HepG2 (cell line): ENCODE data around the gene MPG. TPM values are rescaled to one million over a fixed set of nuclear protein-coding genes. Genes with fewer than 3 reads are reported as not detected.
A peak's percentile ranks its signal among the peaks of the same experiment; 100 is the strongest.

Source experiments
- CEBPG ChIP-seq: IDR thresholded peaks from 2 replicates; pipeline ENCODE4 v1.6.1; 2016
- FOSL2 ChIP-seq: sonication (generic); formaldehyde crosslinking; IDR thresholded peaks from 2 replicates; pipeline ENCODE4 v1.4.0; 2020; ENCODE audit warnings: missing genetic modification reagents
- FOXA3 ChIP-seq: IDR thresholded peaks from 2 replicates; pipeline ENCODE4 v1.6.1; 2016; ENCODE audit warnings: missing genetic modification reagents, missing compliant biosample characterization
- GABPB1 ChIP-seq: IDR thresholded peaks from 2 replicates; pipeline ENCODE4 v1.6.1; 2016; ENCODE audit warnings: mild to moderate bottlenecking, missing genetic modification reagents, moderate library complexity, missing compliant biosample characterization
- HNF1B ChIP-seq: sonication (generic); formaldehyde crosslinking; IDR thresholded peaks from 2 replicates; pipeline ENCODE4 v1.5.1; 2020; ENCODE audit warnings: mild to moderate bottlenecking, moderate library complexity, missing genetic modification reagents
- MAZ ChIP-seq, 2 experiments: sonication (generic) in 1 of 2; formaldehyde crosslinking in 1 of 2; IDR thresholded peaks; 2 replicates each; pipeline versions ENCODE4 v1.5.0 to v1.6.1; 2012 to 2020; ENCODE audit warnings: low read depth in 2 of 2, mild to moderate bottlenecking in 2 of 2, borderline replicate concordance in 1 of 2, improper control_type of control experiment in 1 of 2, low read length in 1 of 2, missing genetic modification reagents in 1 of 2, moderate library complexity in 1 of 2
- SMC3 ChIP-seq: IDR thresholded peaks from 2 replicates; pipeline ENCODE4 v1.6.1; 2011; ENCODE audit warnings: low read length, improper control_type of control experiment
- TFAP4 ChIP-seq: sonication (generic); IDR thresholded peaks from 2 replicates; pipeline ENCODE4 v1.6.1; 2016; ENCODE audit warnings: low read depth, borderline replicate concordance
- ZBTB40 ChIP-seq, 2 experiments: fragments of 450-650 bp in 1 of 2; sonication (generic) in 1 of 2; formaldehyde crosslinking in 1 of 2; IDR thresholded peaks; 2 replicates each; pipeline versions ENCODE4 v1.6.1 to v1.8.0; 2016 to 2022; ENCODE audit warnings: antibody characterized with exemption in 1 of 2, mild to moderate bottlenecking in 1 of 2, missing genetic modification reagents in 1 of 2
- ZFP41 ChIP-seq: sonication (generic); formaldehyde crosslinking; IDR thresholded peaks from 2 replicates; pipeline ENCODE4 v1.4.0; 2020; ENCODE audit warnings: mild to moderate bottlenecking, missing genetic modification reagents, borderline replicate concordance
- ZMYM3 ChIP-seq: sonication (generic); formaldehyde crosslinking; IDR thresholded peaks from 2 replicates; pipeline ENCODE4 v1.5.1; 2020; ENCODE audit warnings: mild to moderate bottlenecking, missing genetic modification reagents
- ZNF317 ChIP-seq: sonication (generic); formaldehyde crosslinking; IDR thresholded peaks from 2 replicates; pipeline ENCODE4 v1.5.0; 2020; ENCODE audit warnings: mild to moderate bottlenecking, missing genetic modification reagents
- ZNF501 ChIP-seq: sonication (generic); formaldehyde crosslinking; IDR thresholded peaks from 2 replicates; pipeline ENCODE4 v1.5.1; 2020; ENCODE audit warnings: mild to moderate bottlenecking, moderate library complexity, missing genetic modification reagents
- ZSCAN5A ChIP-seq: sonication (generic); formaldehyde crosslinking; IDR thresholded peaks from 2 replicates; pipeline ENCODE4 v1.8.0; 2022; ENCODE audit warnings: mild to moderate bottlenecking, missing genetic modification reagents, borderline replicate concordance
- polyA plus RNA-seq, 8 experiments: library from polyadenylated mRNA; depleted of rRNA in 3 of 8; stranded (reverse) in 7 of 8; unstranded in 1 of 8; fragments of >200 nt; fragmentation: Illumina TruSeq in 4 of 8; extraction: Trizol in 4 of 8; gene quantifications; 2 replicates each; pipeline versions ENCODE4 v1.2.1 to v1.2.3, GENCODE V29; 2011 to 2016; ENCODE audit warnings: low read depth in 4 of 8, missing spikeins in 1 of 8, mixed read lengths in 1 of 8; ENCODE audit not compliant: insufficient read depth in 1 of 8
- total RNA-seq, 5 experiments: library from RNA; depleted of rRNA; stranded (reverse); fragments of >200 nt; fragmentation: Illumina TruSeq; extraction: Trizol; gene quantifications; 2 replicates each; pipeline ENCODE4 v1.2.3, GENCODE V29; 2016; ENCODE audit warnings: low read depth in 1 of 5

MPG gene
- total and polyA plus RNA-seq, 2 of the 13 experiments (the other 11 are each of a cell fraction or from before 2014, with no cell fraction given) = 59.1 to 62.5 TPM

GRCh38 chr16:75580-76501 lies 2.2 kb upstream of the MPG start (continued):
- no peak for TF ChIP-seq ZBTB40 (IDR thresholded peaks at IDR 0.05)
- no peak for TF ChIP-seq ZBTB40 (CRISPR knock-in tag; IDR thresholded peaks at IDR 0.05)
- TF ChIP-seq TFAP4 = peak; percentile 83
- TF ChIP-seq SMC3 = peak; percentile 34; the same call in 1 of the 2 replicates
- TF ChIP-seq GABPB1 (CRISPR knock-in tag) = peak; percentile 67; the same call in 1 of the 2 replicates
- TF ChIP-seq ZNF501 (CRISPR knock-in tag) = 0 out of 2 replicates have a peak, but pooled peaks have one; percentile 2
- no peak for TF ChIP-seq MAZ (IDR thresholded peaks at IDR 0.05; ENCODE audit: borderline replicate concordance, low read depth, low read length)
- peak; percentile 53; the same call in 1 of the 2 replicates for TF ChIP-seq MAZ (CRISPR knock-in tag; IDR thresholded peaks at IDR 0.05; ENCODE audit: low read depth)
- TF ChIP-seq HNF1B (CRISPR knock-in tag) = peak; percentile 22; the same call in 1 of the 2 replicates
- TF ChIP-seq FOXA3 = 0 out of 2 replicates have a peak, but pooled peaks have one; percentile 4
- TF ChIP-seq ZSCAN5A = peak; percentile 85
- peak; percentile 11; the same call in 1 of the 2 replicates for TF ChIP-seq ZMYM3
- peak; percentile 44 for TF ChIP-seq FOSL2 (CRISPR knock-in tag)
- no peak for TF ChIP-seq ZFP41 (CRISPR knock-in tag)
- peak; percentile 98 for TF ChIP-seq CEBPG (CRISPR knock-in tag)
- TF ChIP-seq ZNF317 = 0 out of 2 replicates have a peak, but pooled peaks have one; percentile 25
